Hepatocyte (in vitro differentiated cells): ENCODE results near the gene FAM9C. TPM values are rescaled to one million over a fixed set of nuclear protein-coding genes. Genes with fewer than 3 reads are reported as not detected.
A peak's percentile ranks its signal among the peaks of the same experiment; 100 is the strongest.

Experiments
- DNase-seq: peaks from one replicate; pipeline ENCODE4 v3.0.0-alpha.2; 2016; ENCODE audit warnings: low spot score
- H2AFZ ChIP-seq: fragments of 200-600 bp; sonication (generic); 2 replicates; pipeline ENCODE4 v1.6.0; 2016; ENCODE audit warnings: antibody characterized with exemption, mild to moderate bottlenecking
- H3K27ac ChIP-seq: fragments of 200-600 bp; sonication (generic); 2 replicates; pipeline ENCODE4 v1.5.1; 2016; ENCODE audit warnings: mild to moderate bottlenecking
- H3K27me3 ChIP-seq: fragments of 200-600 bp; sonication (generic); 2 replicates; pipeline ENCODE4 v1.6.1; 2016
- H3K36me3 ChIP-seq: fragments of 200-600 bp; sonication (generic); replicated peaks from 2 replicates; pipeline ENCODE4 v1.5.1; 2016; ENCODE audit warnings: low read depth; ENCODE audit not compliant: insufficient read depth
- H3K4me1 ChIP-seq: fragments of 200-600 bp; sonication (generic); 2 replicates; pipeline ENCODE4 v1.5.1; 2016; ENCODE audit warnings: mild to moderate bottlenecking, moderate library complexity; ENCODE audit not compliant: insufficient read depth
- H3K4me2 ChIP-seq: fragments of 200-600 bp; sonication (generic); 2 replicates; pipeline ENCODE4 v1.6.0; 2016
- H3K4me3 ChIP-seq: fragments of 200-600 bp; sonication (generic); 2 replicates; pipeline ENCODE4 v1.5.1; 2016; ENCODE audit warnings: mild to moderate bottlenecking
- H3K79me2 ChIP-seq: fragments of 200-600 bp; sonication (generic); 2 replicates; pipeline ENCODE4 v1.6.0; 2017; ENCODE audit warnings: mild to moderate bottlenecking
- H3K9me2 ChIP-seq: fragments of 200-600 bp; sonication (generic); replicated peaks from 2 replicates; pipeline ENCODE4 v1.6.0; 2017; ENCODE audit warnings: mild to moderate bottlenecking; ENCODE audit not compliant: insufficient read depth
- H3K9me3 ChIP-seq: fragments of 200-600 bp; sonication (generic); 2 replicates; pipeline ENCODE4 v1.5.1; 2016; ENCODE audit warnings: low read depth, mild to moderate bottlenecking
- H4K20me1 ChIP-seq: fragments of 200-600 bp; sonication (generic); 2 replicates; pipeline ENCODE4 v1.6.0; 2016; ENCODE audit warnings: mild to moderate bottlenecking; ENCODE audit not compliant: insufficient read depth, poor library complexity, severe bottlenecking
- CTCF ChIP-seq: fragments of 200-600 bp; sonication (generic); IDR thresholded peaks from 2 replicates; pipeline ENCODE4 v1.5.1; 2016; ENCODE audit warnings: antibody characterized with exemption, mild to moderate bottlenecking; ENCODE audit not compliant: poor library complexity
- EZH2 ChIP-seq: fragments of 200-600 bp; sonication (generic); IDR thresholded peaks from 2 replicates; pipeline ENCODE4 v1.6.1; 2016; ENCODE audit warnings: antibody characterized with exemption, mild to moderate bottlenecking, borderline replicate concordance
- EZH2phosphoT487 ChIP-seq: fragments of 200-600 bp; sonication (generic); IDR thresholded peaks from one replicate; pipeline ENCODE4 v1.6.1; 2018; ENCODE audit warnings: antibody characterized with exemption, mild to moderate bottlenecking, low read depth, moderate library complexity; ENCODE audit not compliant: unreplicated experiment, severe bottlenecking
- WGBS: methylation state at CpG from one replicate; pipeline ENCODE4 v1.1.6; 2016; ENCODE audit warnings: low lambda C conversion rate; ENCODE audit errors: missing lambda C conversion rate; 5-methylcytosine and 5-hydroxymethylcytosine counted together
- polyA plus RNA-seq: library from polyadenylated mRNA; unstranded; fragments of >200 nt; fragmentation: Nextera tagmentation; extraction: Ambion mirVana; gene quantifications from 2 replicates; pipeline ENCODE4 v1.2.1, GENCODE V29; 2016
- total RNA-seq: library from RNA; depleted of rRNA; stranded (reverse); fragments of >200 nt; gene quantifications from 2 replicates; pipeline ENCODE4 v1.2.3, GENCODE V29; 2014

FAM9C gene
- total and polyA plus RNA-seq, 2 experiments from 2014 or later, result not detected

GRCh38 chrX:13001961-13002671, 42.3 kb downstream of the FAM9C start:
- Histone ChIP-seq H3K79me2 (no peaks in the 10 kb centered on the region), H3K4me3 (no peak overlapping the region), H3K4me1 (peaks cover 50% of the 10 kb centered on the region), H3K27ac (peak overlapping the region; percentile 65), H2AFZ (no peak overlapping the region), H3K9me3 (no peaks in the 10 kb centered on the region), H3K4me2 (peak overlapping the region; percentile 38), H3K27me3 (no peaks in the 10 kb centered on the region), H3K36me3 (no peaks in the 10 kb centered on the region), H4K20me1 (no peaks in the 10 kb centered on the region), H3K9me2 (no peaks in the 10 kb centered on the region)
- DNase-seq, result no peak
- TF ChIP-seq CTCF, result no peak
- no peak for TF ChIP-seq EZH2phosphoT487
- no peak for TF ChIP-seq EZH2
- WGBS, result 65% methylated on average over 4 of the region's 4 CpGs

- Histone ChIP-seq H3K4me2 (no peak overlapping the region), H3K4me3 (no peak overlapping the region), H2AFZ (peak overlapping the region; percentile 3), H3K9me2 (no peaks in the 10 kb centered on the region), H4K20me1 (no peaks in the 10 kb centered on the region), H3K79me2 (no peaks in the 10 kb centered on the region), H3K4me1 (peaks cover 54% of the 10 kb centered on the region), H3K9me3 (no peaks in the 10 kb centered on the region), H3K27ac (peak overlapping the region; percentile 65), H3K27me3 (no peaks in the 10 kb centered on the region), H3K36me3 (no peaks in the 10 kb centered on the region)
- TF ChIP-seq CTCF, result no peak
- no peak for TF ChIP-seq EZH2
- TF ChIP-seq EZH2phosphoT487, result no peak
- WGBS, result 84% methylated on average over 5 of the region's 5 CpGs
- DNase-seq, result no peak
Observed at GRCh38 chrX:13001097-13001496, 43.3 kb downstream of the FAM9C start.

- Histone ChIP-seq H3K9me2 (no peaks in the 10 kb centered on the region), H3K36me3 (no peaks in the 10 kb centered on the region), H3K27ac (peak overlapping the region; percentile 65), H3K4me1 (peaks cover 54% of the 10 kb centered on the region), H3K4me3 (no peak overlapping the region), H4K20me1 (no peaks in the 10 kb centered on the region), H3K27me3 (no peaks in the 10 kb centered on the region), H2AFZ (peak overlapping the region; percentile 3), H3K79me2 (no peaks in the 10 kb centered on the region), H3K9me3 (no peaks in the 10 kb centered on the region), H3K4me2 (peak overlapping the region; percentile 46)
- whole genome bisulfite sequencing, result 55% methylated on average over 8 of the region's 8 CpGs
- TF ChIP-seq EZH2, result no peak
- no peak for TF ChIP-seq EZH2phosphoT487
- no peak for TF ChIP-seq CTCF
- DNase-seq, result no peak
Observed at GRCh38 chrX:13000301-13000811, 44.1 kb downstream of the FAM9C start.
